Parathyroid adenoma (tissue), 2 donors: ENCODE measurements around the gene GALNT18.

ENCODE experiments used
- H2AFZ ChIP-seq: fragments of 300-600 bp; sonication (generic); one replicate; pipeline ENCODE4 v1.7.0; 2017; ENCODE audit warnings: antibody characterized with exemption, mild to moderate bottlenecking
- H3K27ac ChIP-seq: fragments of 300-600 bp; sonication (generic); one replicate; pipeline ENCODE4 v1.7.0; 2017
- H3K27me3 ChIP-seq: fragments of 300-600 bp; sonication (generic); one replicate; pipeline ENCODE4 v1.7.0; 2017; ENCODE audit warnings: low read length; ENCODE audit not compliant: control insufficient read depth, insufficient read depth
- H3K36me3 ChIP-seq: fragments of 300-600 bp; sonication (generic); one replicate; pipeline ENCODE4 v1.7.0; 2017; ENCODE audit warnings: low read length; ENCODE audit not compliant: control insufficient read depth, insufficient read depth
- H3K4me1 ChIP-seq: fragments of 300-600 bp; sonication (generic); one replicate; pipeline ENCODE4 v1.7.0; 2017; ENCODE audit warnings: control low read depth
- H3K4me2 ChIP-seq: fragments of 300-600 bp; sonication (generic); one replicate; pipeline ENCODE4 v1.7.0; 2017; ENCODE audit warnings: low read length
- H3K4me3 ChIP-seq: fragments of 300-600 bp; sonication (generic); one replicate; pipeline ENCODE4 v1.7.0; 2017; ENCODE audit warnings: low read depth, low read length
- H3K79me2 ChIP-seq: fragments of 300-600 bp; sonication (generic); one replicate; pipeline ENCODE4 v1.7.0; 2017; ENCODE audit warnings: control low read depth
- H3K9ac ChIP-seq: fragments of 300-600 bp; sonication (generic); one replicate; pipeline ENCODE4 v1.7.0; 2017; ENCODE audit warnings: mild to moderate bottlenecking
- H3K9me3 ChIP-seq: fragments of 300-600 bp; sonication (generic); one replicate; pipeline ENCODE4 v1.7.0; 2017; ENCODE audit warnings: low read length; ENCODE audit not compliant: control insufficient read depth
- TF ChIP-seq, protein P1 (sequence below): fragments of 300-600 bp; sonication (generic); IDR thresholded peaks from one replicate; pipeline ENCODE4 v1.7.0; 2017; ENCODE audit warnings: antibody characterized with exemption, mild to moderate bottlenecking
- donor health status: primary hyperparathyroidism.

Gene GALNT18

DNA sequence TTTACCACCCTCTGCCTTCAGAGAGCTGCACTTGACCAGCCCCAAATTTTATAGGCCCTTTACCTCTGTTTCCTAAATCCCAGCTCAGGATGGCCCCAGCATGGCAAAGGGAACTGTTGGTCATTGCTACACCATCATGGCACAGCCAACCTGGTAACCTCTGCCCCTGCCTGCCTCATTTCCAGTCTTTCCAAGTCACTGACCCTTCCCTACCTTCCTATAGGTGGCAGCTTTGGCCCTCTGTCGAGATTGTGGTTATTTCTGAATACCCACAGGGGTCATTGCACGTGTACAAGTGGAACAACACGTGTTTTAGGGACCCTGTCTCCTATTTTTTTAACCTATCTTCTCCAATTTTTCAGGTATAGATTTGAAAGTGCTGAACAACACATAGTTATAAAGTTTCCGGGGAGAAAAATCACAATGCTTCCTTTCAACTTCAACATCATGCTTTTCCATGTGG, 2.8 kb downstream of the GALNT18 start:
- H3K27me3 ChIP-seq = no peaks in the 10 kb centered on the region
- H3K4me2 ChIP-seq = no peak overlapping the region
- no peaks in the 10 kb centered on the region for H3K4me1 ChIP-seq
- no peaks in the 10 kb centered on the region for H3K9me3 ChIP-seq
- H2AFZ ChIP-seq = no peak overlapping the region
- TF ChIP-seq, protein P1, sequence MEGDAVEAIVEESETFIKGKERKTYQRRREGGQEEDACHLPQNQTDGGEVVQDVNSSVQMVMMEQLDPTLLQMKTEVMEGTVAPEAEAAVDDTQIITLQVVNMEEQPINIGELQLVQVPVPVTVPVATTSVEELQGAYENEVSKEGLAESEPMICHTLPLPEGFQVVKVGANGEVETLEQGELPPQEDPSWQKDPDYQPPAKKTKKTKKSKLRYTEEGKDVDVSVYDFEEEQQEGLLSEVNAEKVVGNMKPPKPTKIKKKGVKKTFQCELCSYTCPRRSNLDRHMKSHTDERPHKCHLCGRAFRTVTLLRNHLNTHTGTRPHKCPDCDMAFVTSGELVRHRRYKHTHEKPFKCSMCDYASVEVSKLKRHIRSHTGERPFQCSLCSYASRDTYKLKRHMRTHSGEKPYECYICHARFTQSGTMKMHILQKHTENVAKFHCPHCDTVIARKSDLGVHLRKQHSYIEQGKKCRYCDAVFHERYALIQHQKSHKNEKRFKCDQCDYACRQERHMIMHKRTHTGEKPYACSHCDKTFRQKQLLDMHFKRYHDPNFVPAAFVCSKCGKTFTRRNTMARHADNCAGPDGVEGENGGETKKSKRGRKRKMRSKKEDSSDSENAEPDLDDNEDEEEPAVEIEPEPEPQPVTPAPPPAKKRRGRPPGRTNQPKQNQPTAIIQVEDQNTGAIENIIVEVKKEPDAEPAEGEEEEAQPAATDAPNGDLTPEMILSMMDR = no peak
- no peaks in the 10 kb centered on the region for H3K79me2 ChIP-seq
- no peaks in the 10 kb centered on the region for H3K36me3 ChIP-seq
- no peak overlapping the region for H3K27ac ChIP-seq
- H3K4me3 ChIP-seq = no peak overlapping the region
- no peak overlapping the region for H3K9ac ChIP-seq

DNA sequence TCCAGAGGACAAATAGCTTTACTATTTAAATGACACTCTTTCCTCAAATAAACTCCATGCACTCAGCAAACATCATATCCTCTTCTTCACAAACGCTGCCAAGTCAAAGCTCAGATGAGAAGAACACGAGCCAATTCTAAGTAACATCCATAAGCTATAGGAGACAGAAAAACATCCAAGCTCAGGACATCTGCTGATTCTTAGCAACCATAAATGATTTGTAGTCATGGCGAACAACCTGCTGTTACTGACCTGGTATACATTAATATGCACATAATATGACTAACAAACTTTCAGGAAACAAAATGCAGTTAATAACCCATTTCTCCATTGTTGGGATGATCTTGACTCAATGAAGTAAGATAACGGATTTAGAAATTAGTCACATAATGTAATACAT, 6.7 kb downstream of the GALNT18 start:
- Histone ChIP-seq H3K27ac (no peak overlapping the region), H3K27me3 (no peaks in the 10 kb centered on the region), H3K4me3 (no peak overlapping the region), H3K36me3 (no peaks in the 10 kb centered on the region), H2AFZ (no peak overlapping the region), H3K4me1 (no peaks in the 10 kb centered on the region), H3K9ac (no peak overlapping the region), H3K9me3 (no peaks in the 10 kb centered on the region), H3K4me2 (no peak overlapping the region), H3K79me2 (no peaks in the 10 kb centered on the region)
- TF ChIP-seq, protein P1 = no peak

DNA sequence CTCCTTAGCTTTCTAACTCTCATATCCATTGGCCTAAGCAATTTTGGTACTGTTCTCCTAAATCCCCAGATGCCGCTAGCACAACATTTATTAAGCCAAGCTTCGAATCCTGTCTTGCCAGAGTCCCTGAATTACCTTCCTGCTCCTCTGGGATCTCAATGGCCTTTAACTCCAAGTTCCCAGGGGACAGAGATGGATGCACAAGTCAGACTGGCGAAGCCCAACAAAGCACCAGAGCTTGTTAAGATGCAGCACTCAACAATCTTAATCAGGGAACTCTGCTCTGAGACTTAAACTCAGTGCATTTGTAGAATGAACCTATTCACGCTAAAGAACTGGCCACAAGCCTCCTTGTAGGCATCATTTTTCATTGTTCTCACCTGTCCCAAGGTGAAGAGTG, 9.4 kb downstream of the GALNT18 start:
- H3K36me3 ChIP-seq = no peaks in the 10 kb centered on the region
- peaks cover 3% of the 10 kb centered on the region for H3K4me1 ChIP-seq
- H3K4me3 ChIP-seq = no peak overlapping the region
- H3K4me2 ChIP-seq = no peak overlapping the region
- no peaks in the 10 kb centered on the region for H3K9me3 ChIP-seq
- H3K27ac ChIP-seq = no peak overlapping the region
- no peak overlapping the region for H2AFZ ChIP-seq
- TF ChIP-seq, protein P1 = no peak
- no peaks in the 10 kb centered on the region for H3K27me3 ChIP-seq
- no peak overlapping the region for H3K9ac ChIP-seq
- no peaks in the 10 kb centered on the region for H3K79me2 ChIP-seq

DNA sequence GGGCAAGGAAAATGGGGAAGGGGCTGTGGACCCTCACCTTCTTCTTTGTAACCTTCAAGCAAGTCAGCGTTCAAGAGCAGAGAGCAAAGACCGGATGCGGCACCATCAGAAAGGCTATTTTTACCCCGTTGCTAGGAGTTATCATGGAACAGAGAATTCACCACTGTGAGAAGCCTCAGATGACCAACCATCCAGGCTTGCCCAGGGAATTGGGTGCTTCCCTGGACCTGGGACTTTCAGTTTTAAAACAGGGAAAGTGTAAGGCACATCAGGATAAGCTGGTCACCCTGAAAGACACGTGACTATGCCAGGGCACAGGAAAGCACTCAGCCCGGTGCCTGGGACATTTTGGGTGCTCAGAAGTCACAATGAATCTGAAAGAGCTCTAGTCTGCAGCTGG, 10.4 kb downstream of the GALNT18 start:
- H3K4me2 ChIP-seq = no peak overlapping the region
- no peaks in the 10 kb centered on the region for H3K36me3 ChIP-seq
- H3K4me3 ChIP-seq = no peak overlapping the region
- H3K9me3 ChIP-seq = no peaks in the 10 kb centered on the region
- H3K4me1 ChIP-seq = peaks cover 3% of the 10 kb centered on the region
- no peak overlapping the region for H3K9ac ChIP-seq
- TF ChIP-seq, protein P1 = no peak
- no peaks in the 10 kb centered on the region for H3K79me2 ChIP-seq
- no peaks in the 10 kb centered on the region for H3K27me3 ChIP-seq
- H3K27ac ChIP-seq = no peak overlapping the region
- no peak overlapping the region for H2AFZ ChIP-seq

DNA sequence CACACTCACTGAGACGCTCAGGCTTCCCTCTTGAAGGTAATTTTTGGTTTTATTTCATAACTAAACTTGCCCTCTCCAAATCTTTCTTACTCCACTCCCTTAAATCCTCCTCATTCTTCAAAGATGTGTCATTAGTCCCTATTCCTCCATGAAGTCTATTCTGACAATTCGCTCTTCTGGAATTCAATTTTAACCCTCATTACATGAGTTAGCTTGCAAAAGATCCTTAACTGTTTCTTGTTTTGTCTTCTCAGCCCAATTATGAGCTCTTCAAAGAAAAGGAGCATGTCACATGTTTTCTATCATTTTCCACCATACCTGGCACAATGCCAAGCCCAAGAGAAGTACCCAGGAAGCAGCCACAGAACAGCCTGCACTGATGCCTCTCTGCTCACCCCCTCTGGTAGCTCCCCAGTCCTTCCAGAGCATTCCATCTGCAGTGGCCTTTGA, 13.0 kb downstream of the GALNT18 start:
- H3K79me2 ChIP-seq = no peaks in the 10 kb centered on the region
- no peak overlapping the region for H3K4me3 ChIP-seq
- H3K4me2 ChIP-seq = no peak overlapping the region
- TF ChIP-seq, protein P1 = no peak
- H3K27me3 ChIP-seq = no peaks in the 10 kb centered on the region
- no peak overlapping the region for H2AFZ ChIP-seq
- no peaks in the 10 kb centered on the region for H3K9me3 ChIP-seq
- H3K4me1 ChIP-seq = peaks cover 3% of the 10 kb centered on the region
- H3K27ac ChIP-seq = no peak overlapping the region
- no peak overlapping the region for H3K9ac ChIP-seq
- no peaks in the 10 kb centered on the region for H3K36me3 ChIP-seq
